Adrenal gland (tissue), 5 donors: Measurements from ENCODE around the gene TULP4.

Experiments
- CTCF ChIP-seq, 6 experiments: fragments of 450-650 bp in 4 of 6; fragments of 200-600 bp in 2 of 6; sonication (generic) in 1 of 6; IDR thresholded peaks; 1 replicate in 5 of 6; 2 replicates in 1 of 6; pipeline versions ENCODE4 v1.5.1 to v1.8.0; 2016 to 2021; ENCODE audit warnings: antibody characterized with exemption in 6 of 6, mild to moderate bottlenecking in 2 of 6, moderate library complexity in 1 of 6
- POLR2A ChIP-seq, 2 donors: fragments of 450-650 bp; IDR thresholded peaks; one replicate each; pipeline ENCODE4 v1.6.1; 2017; ENCODE audit warnings: antibody characterized with exemption in 2 of 2, mild to moderate bottlenecking in 2 of 2, moderate library complexity in 1 of 2
- donor health status: DM: no; HTN: no; CAD: no.

GRCh38 chr6:158303210-158303731, 9.0 kb upstream of the TULP4 start:
- TF ChIP-seq CTCF (IDR thresholded peaks at IDR 0.05) (no peak), POLR2A (IDR thresholded peaks at IDR 0.05) (no peak)
